Endodermal cell (in vitro differentiated cells): ENCODE results near the gene TNFAIP3. TPM values are rescaled to one million over a fixed set of nuclear protein-coding genes. Genes with fewer than 3 reads are reported as not detected.

Experiments
- DNase-seq: peaks from one replicate; pipeline ENCODE4 v3.0.0-alpha.2; 2017
- H3K27ac ChIP-seq: 2 replicates; pipeline ENCODE4 v1.5.1; 2013; ENCODE audit warnings: mild to moderate bottlenecking, low read depth, low read length, moderate library complexity
- H3K27me3 ChIP-seq: 2 replicates; pipeline ENCODE4 v1.6.1; 2013; ENCODE audit warnings: mild to moderate bottlenecking, low read length, moderate library complexity; ENCODE audit not compliant: insufficient read depth, control insufficient read depth, poor library complexity, severe bottlenecking
- H3K36me3 ChIP-seq: 2 replicates; pipeline ENCODE4 v1.7.0; 2013; ENCODE audit warnings: mild to moderate bottlenecking, low read length, moderate library complexity; ENCODE audit not compliant: control insufficient read depth, insufficient read depth
- H3K4me1 ChIP-seq: one replicate; pipeline ENCODE4 v1.7.0; 2013; ENCODE audit warnings: low read length; ENCODE audit not compliant: control insufficient read depth, insufficient read depth
- H3K4me3 ChIP-seq: 2 replicates; pipeline ENCODE4 v1.5.1; 2013; ENCODE audit warnings: mild to moderate bottlenecking, low read length, moderate library complexity
- H3K9ac ChIP-seq: 2 replicates; pipeline ENCODE4 v1.6.1; 2013; ENCODE audit warnings: mild to moderate bottlenecking, low read length, moderate library complexity; ENCODE audit not compliant: poor library complexity, severe bottlenecking; ENCODE audit errors: extremely low read depth
- H3K9me3 ChIP-seq: 2 replicates; pipeline ENCODE4 v1.6.1; 2013; ENCODE audit warnings: mild to moderate bottlenecking, low read length, moderate library complexity; ENCODE audit not compliant: control insufficient read depth
- H3K27ac Mint-ChIP-seq: 2 replicates; pipeline ENCODE4 v1.8.0; 2020; ENCODE audit warnings: mixed read lengths
- H3K27me3 Mint-ChIP-seq: 2 replicates; pipeline ENCODE4 v1.8.0; 2021; ENCODE audit warnings: mild to moderate bottlenecking, mixed read lengths; ENCODE audit not compliant: insufficient read depth
- H3K36me3 Mint-ChIP-seq: 2 replicates; pipeline ENCODE4 v1.8.0; 2020; ENCODE audit warnings: low read depth, mixed read lengths
- H3K4me1 Mint-ChIP-seq: 2 replicates; pipeline ENCODE4 v1.8.0; 2020; ENCODE audit warnings: mixed read lengths
- H3K4me3 Mint-ChIP-seq: 2 replicates; pipeline ENCODE4 v1.8.0; 2020; ENCODE audit warnings: mild to moderate bottlenecking, moderate library complexity, mixed read lengths
- H3K9me3 Mint-ChIP-seq: 2 replicates; pipeline ENCODE4 v1.8.0; 2020; ENCODE audit warnings: mild to moderate bottlenecking, mixed read lengths
- WGBS, 2 experiments: methylation state at CpG; one replicate each; pipeline versions ENCODE4 v1.1.5 to v1.1.7; 2013; ENCODE audit warnings: missing lambda C conversion rate in 2 of 2, mixed read lengths in 1 of 2; ENCODE audit not compliant: insufficient coverage in 1 of 2, insufficient read length in 1 of 2; 5-methylcytosine and 5-hydroxymethylcytosine counted together
- total RNA-seq, 2 donors: library from RNA; stranded (reverse); fragmentation: NEBNext Ultra II Directional in 1 of 2; extraction: Animal tissue kit (Norgen Biotek cat#: 25700) in 1 of 2; gene quantifications; 2 replicates in 1 of 2; 3 replicates in 1 of 2; pipeline ENCODE4 v1.2.1, GENCODE V29; 2021
- TF ChIP-seq, protein P1 (sequence below): fragments of 200-600 bp; sonication (generic); conservative IDR thresholded peaks from 2 replicates; pipeline ENCODE4 v1.5.0; 2021; ENCODE audit warnings: antibody characterized with exemption, mild to moderate bottlenecking

The TNFAIP3 gene
- total RNA-seq, 2 donors from 2014 or later, result 4.4 to 12.3 TPM

DNA sequence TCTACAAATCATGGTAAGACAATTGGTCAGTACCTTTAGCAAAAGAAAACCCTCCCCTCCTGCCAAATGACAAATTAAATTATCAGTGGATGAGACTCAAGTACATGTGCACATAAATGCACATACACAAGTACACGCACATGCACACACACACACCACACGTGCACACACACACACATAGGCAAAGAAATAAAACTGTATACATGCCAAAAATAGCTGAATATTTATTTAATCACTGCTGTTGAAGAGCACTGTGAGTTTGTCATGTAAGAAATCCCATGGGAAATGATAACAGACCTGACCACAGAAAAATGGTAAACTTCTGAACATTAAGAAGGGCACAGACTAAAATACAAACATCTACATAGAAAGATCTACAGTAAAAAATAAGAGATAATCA is 46.6 kb upstream of the TNFAIP3 start:
- Mint-ChIP-seq H3K9me3 (no peaks in the 10 kb centered on the region), H3K27me3 (no peaks in the 10 kb centered on the region), H3K36me3 (no peaks in the 10 kb centered on the region), H3K4me3 (no peak overlapping the region), H3K27ac (no peak overlapping the region), H3K4me1 (peaks cover 12% of the 10 kb centered on the region)
- no peak for DNase-seq
- TF ChIP-seq, protein P1, sequence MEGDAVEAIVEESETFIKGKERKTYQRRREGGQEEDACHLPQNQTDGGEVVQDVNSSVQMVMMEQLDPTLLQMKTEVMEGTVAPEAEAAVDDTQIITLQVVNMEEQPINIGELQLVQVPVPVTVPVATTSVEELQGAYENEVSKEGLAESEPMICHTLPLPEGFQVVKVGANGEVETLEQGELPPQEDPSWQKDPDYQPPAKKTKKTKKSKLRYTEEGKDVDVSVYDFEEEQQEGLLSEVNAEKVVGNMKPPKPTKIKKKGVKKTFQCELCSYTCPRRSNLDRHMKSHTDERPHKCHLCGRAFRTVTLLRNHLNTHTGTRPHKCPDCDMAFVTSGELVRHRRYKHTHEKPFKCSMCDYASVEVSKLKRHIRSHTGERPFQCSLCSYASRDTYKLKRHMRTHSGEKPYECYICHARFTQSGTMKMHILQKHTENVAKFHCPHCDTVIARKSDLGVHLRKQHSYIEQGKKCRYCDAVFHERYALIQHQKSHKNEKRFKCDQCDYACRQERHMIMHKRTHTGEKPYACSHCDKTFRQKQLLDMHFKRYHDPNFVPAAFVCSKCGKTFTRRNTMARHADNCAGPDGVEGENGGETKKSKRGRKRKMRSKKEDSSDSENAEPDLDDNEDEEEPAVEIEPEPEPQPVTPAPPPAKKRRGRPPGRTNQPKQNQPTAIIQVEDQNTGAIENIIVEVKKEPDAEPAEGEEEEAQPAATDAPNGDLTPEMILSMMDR, result no peak
- Histone ChIP-seq H3K9me3 (no peaks in the 10 kb centered on the region), H3K9ac (no peak overlapping the region), H3K4me1 (no peaks in the 10 kb centered on the region), H3K27me3 (no peaks in the 10 kb centered on the region), H3K27ac (no peak overlapping the region), H3K36me3 (no peaks in the 10 kb centered on the region), H3K4me3 (no peak overlapping the region)
- WGBS, 2 experiments, result 89% methylated on average over 1 of the region's 2 CpGs; no CpG with 5 or more reads in 1 of the 2 experiments

DNA sequence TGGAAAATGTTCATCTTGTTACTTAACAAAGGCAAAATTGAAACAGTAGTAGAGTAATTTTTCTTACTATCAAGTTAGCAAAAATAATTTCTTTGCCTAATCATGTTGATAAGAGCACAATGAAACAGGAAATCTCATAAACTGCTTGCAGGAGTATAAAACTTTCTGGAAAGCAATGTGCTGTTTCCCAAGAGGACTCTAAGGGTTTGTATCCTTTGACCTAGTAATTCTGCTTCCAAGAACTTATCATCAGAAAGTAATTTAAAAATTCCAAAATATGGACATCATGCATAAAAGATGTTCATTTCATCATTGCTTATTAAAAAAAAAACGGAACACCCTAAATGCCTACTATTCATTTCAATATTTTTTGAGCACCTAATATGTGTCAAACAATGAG is 46.1 kb upstream of the TNFAIP3 start:
- no peaks in the 10 kb centered on the region for H3K27me3 Mint-ChIP-seq
- DNase-seq, result no peak
- Histone ChIP-seq H3K4me3 (no peak overlapping the region), H3K36me3 (no peaks in the 10 kb centered on the region), H3K9me3 (no peaks in the 10 kb centered on the region), H3K9ac (no peak overlapping the region), H3K4me1 (no peaks in the 10 kb centered on the region), H3K27ac (no peak overlapping the region), H3K27me3 (no peaks in the 10 kb centered on the region)
- no peak overlapping the region for H3K27ac Mint-ChIP-seq
- WGBS, 2 experiments, result 76 to 100% methylated on average over 1 of the region's 1 CpG
- no peak overlapping the region for H3K4me3 Mint-ChIP-seq
- TF ChIP-seq, protein P1, result no peak
- no peaks in the 10 kb centered on the region for H3K9me3 Mint-ChIP-seq
- peaks cover 12% of the 10 kb centered on the region for H3K4me1 Mint-ChIP-seq
- H3K36me3 Mint-ChIP-seq, result no peaks in the 10 kb centered on the region

DNA sequence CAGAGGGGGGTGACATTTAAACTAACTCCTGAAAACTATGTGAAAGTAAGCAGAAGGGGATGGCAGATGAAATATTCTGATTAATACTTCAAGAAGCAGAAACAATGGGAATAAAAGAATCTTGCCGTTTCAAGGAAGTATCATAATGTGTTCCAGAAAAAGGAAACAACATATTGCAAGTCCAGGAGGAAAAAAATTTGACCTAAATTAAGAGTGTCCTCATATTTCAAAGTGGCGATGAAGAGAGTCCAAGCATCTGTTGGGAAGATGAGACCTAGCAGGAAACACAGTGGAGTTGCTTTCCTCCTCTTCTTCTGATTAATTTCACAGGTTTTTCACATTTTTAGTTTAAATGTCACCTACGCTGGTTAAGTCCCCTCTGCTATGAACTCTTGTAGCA is 45.6 kb upstream of the TNFAIP3 start:
- TF ChIP-seq, protein P1, result no peak
- no peaks in the 10 kb centered on the region for H3K27me3 Mint-ChIP-seq
- no peaks in the 10 kb centered on the region for H3K9me3 ChIP-seq
- no peak overlapping the region for H3K4me3 ChIP-seq
- peaks cover 12% of the 10 kb centered on the region for H3K4me1 Mint-ChIP-seq
- H3K4me3 Mint-ChIP-seq, result no peak overlapping the region
- no peaks in the 10 kb centered on the region for H3K36me3 Mint-ChIP-seq
- DNase-seq, result no peak
- no peaks in the 10 kb centered on the region for H3K9me3 Mint-ChIP-seq
- no peak overlapping the region for H3K27ac Mint-ChIP-seq
- no peak overlapping the region for H3K27ac ChIP-seq
- no peaks in the 10 kb centered on the region for H3K27me3 ChIP-seq
- H3K4me1 ChIP-seq, result no peaks in the 10 kb centered on the region
- no peaks in the 10 kb centered on the region for H3K36me3 ChIP-seq
- 45 to 61% methylated on average over 2 to 3 of the region's 3 CpGs for WGBS, 2 experiments
- no peak overlapping the region for H3K9ac ChIP-seq
